ENCODE results near the gene EPN3.

GRCh38 chr17:50499721-50500120, 32.8 kb upstream of the EPN3 start:
- TF ChIP-seq POLR2A (IDR thresholded peaks at IDR 0.05) = no peak
- TF ChIP-seq, protein P1, sequence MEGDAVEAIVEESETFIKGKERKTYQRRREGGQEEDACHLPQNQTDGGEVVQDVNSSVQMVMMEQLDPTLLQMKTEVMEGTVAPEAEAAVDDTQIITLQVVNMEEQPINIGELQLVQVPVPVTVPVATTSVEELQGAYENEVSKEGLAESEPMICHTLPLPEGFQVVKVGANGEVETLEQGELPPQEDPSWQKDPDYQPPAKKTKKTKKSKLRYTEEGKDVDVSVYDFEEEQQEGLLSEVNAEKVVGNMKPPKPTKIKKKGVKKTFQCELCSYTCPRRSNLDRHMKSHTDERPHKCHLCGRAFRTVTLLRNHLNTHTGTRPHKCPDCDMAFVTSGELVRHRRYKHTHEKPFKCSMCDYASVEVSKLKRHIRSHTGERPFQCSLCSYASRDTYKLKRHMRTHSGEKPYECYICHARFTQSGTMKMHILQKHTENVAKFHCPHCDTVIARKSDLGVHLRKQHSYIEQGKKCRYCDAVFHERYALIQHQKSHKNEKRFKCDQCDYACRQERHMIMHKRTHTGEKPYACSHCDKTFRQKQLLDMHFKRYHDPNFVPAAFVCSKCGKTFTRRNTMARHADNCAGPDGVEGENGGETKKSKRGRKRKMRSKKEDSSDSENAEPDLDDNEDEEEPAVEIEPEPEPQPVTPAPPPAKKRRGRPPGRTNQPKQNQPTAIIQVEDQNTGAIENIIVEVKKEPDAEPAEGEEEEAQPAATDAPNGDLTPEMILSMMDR (IDR thresholded peaks at IDR 0.05) = no peak

Data from heart left ventricle (tissue), 13 donors.